GM21381 (cell line): ENCODE data around the gene FRMD4A.
"Not testable (repeated sequence)": the region's sequence is repeated elsewhere in the genome, so short reads cannot be mapped to it uniquely, and the experiment has no call there.

Experiments
- ATAC-seq: cut with Tn5 transposase; IDR thresholded peaks from one replicate; pipeline ENCODE4 v1.9.1; 2021; ENCODE audit warnings: mild to moderate bottlenecking, moderate library complexity; ENCODE audit not compliant: unreplicated experiment

Gene FRMD4A

DNA sequence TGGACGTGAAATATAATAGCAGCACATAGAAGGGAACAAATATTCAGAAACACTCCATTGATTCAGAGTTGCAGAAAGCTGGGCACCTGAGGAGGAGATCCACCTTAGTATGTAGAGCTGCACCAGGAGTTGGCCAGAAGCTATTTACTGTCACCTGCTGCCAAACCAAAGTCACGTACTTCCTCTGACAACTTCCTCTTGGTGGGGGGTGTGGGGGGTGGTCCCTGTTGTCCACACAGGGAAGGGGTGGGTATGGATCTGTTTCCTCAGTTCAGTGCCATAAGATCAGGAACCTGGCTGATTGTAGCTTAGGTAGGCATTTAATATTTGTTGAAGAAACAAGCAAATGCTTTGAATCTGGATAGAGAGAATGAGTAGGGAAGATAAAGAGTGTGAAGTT is 264.6 kb downstream of the FRMD4A start:
- ATAC-seq = no peak

DNA sequence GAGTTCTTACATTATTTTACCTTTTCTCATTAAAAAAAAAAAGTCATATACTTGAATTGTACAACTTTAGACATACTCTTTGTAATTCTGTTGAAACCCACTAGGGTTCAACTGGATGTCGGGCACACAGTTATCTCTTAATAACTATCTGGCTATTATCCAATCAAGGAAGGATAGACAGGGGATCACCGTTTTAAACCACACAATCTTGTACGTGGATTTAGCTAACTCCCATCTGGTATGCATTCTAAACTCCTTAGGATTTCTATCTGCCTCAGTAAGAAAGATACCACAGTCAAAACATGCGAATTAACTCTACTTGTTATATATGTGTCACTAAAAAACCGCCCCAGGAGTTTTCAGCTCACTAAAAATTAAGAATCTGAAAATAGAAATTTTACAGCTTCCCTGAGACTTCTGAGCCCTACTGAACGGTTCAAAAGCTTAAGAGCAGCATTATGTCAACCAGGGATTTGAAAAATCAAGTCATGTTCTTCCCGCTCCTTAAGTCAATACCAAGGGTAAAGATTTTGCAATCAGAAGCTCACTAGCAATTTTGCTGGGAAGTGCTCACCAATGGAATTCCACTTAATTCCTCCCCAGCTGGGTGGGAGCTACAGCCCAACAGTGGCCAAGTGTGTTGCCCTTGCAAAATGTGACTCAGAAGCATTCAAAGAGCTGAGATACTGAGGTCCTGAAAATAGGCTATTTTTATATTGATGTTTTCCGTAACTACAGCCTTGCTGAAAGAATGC is 267.0 kb downstream of the FRMD4A start:
- no peak for ATAC-seq

DNA sequence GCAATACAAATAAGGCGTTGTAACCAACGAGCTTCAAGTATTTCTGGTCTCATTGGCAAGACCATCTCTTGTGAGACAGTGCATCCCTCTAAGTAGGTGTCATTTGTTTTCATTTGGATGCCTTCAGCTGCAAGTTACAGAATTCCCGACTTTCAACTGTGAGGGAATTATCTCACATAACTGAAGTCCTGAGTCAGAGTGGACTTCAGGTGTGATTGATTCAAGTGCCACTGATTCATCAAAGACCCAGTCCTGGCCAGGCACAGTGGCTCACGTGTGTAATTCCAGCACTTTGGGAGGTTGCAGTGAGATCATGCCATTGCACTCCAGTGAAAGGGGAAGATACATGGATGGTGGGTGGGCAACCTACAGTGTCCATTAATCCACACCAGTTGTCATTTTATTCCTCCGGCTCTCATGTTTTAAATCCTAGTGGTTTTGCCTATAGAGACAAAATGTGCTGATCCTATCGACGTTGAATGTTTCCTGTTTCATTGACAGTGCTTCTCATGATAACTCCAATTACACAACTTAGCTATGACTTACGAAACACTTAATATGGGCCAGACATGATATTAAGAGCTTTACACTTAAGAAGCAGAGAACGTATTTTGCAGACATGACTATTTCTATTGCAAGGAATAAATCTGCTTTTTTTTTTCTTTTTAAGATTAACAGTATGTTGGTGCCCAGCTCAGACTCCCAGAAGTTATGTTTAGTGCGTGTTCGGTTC is 268.0 kb downstream of the FRMD4A start:
- no peak for ATAC-seq

DNA sequence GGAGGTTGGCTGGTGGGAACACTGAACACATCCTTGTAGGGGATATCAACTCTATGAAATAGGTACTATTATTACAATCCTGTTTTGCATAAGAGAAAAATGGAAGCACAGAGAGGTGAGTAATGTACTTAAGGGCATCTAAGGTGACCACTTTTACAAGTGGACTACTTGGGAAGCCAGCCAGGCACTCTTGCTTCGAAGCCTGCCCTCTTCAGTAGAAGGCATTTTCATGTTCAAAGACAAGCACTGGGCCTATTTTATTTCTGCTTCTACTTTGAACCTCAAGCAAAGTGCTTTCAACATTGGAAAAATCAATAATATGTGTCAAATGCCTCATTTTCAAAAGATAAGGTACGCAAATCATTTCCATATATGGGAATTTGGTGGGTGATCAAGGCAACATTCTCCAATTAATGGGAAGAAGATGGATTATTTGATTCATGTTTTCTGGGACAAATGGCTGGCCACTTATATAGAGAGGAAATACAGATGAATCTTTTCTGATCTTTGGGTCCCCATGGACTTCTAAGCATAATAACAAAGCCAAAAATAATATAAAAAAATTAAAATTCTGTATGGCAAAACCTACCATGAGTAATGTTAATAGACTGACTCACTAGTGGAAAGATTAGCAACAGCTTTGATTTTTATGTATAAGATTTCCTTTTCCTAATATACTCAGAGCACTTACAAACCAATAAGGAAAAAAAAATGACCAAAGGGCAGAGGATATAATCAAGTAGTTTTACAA is 270.2 kb downstream of the FRMD4A start:
- ATAC-seq = no peak

DNA sequence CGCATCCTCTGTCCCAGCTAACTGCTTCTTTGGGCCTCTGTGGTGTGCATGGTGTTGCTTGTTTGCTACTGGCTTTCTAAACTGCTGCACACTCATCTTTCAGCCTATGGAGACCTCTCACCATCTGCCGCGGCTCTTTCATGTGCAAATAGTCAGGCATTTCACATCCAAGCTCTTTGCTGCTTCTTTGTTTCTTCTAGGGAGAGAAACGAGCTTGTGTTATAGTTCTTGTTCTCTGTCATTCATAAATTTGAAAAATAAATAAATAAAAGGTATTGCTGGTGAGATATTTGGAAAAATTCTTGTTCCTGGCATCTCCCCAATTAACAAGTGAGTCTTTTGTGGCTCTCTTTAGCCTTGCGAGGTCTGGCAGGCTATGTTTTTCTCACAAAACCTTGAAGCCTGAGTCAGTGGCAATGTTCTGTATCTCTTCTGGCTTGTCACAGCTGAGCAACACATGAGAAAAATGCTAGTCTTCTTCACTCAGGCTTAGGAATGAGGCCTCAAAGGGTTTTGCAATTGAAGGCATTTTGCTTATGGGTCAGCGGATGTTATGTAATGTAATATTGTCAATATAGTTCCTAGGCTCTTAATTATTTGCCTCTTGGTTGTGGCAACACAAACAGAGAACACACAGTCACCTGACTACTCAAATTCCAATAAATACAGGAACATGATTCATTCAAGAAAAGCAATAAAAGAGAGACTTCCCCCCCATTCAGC is 274.0 kb downstream of the FRMD4A start:
- no peak for ATAC-seq

DNA sequence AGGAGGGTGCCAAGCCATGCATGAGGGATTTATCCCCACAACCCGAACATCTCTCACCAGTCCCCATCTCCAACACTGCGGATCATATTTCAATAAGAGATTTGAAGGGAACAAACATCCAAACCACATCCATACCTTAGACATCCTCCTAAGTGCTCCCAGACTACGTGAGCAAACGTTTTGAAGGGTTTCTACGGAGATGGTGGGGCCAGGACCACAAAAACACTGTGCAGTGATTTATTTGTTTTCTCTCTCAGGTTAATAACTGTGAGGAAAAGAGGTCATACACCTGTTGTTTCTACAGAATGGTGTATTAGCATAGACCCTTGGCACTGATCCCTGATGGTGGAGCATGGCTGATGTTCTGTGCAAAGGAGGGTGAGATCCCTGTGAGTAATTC is 277.8 kb downstream of the FRMD4A start:
- no peak for ATAC-seq

DNA sequence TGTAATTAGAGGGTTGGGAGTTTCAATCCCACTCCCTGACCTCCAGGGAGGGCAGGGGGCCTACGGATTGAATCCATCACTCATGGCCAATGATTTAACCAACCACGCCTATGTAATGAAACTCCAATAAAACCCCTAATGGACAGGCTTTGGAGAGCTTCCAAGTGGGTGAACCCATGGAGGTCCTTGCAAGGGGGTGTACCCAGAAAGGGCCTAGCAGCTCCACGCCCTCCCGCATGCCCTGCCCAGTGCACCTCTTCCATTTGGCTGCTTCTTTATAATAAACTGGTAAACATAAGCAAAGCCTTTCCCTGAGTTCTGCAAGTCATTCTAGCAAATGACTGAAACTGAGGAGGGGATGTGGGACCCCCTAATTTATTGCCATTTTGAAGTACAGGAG is 280.1 kb downstream of the FRMD4A start:
- ATAC-seq = no peak

DNA sequence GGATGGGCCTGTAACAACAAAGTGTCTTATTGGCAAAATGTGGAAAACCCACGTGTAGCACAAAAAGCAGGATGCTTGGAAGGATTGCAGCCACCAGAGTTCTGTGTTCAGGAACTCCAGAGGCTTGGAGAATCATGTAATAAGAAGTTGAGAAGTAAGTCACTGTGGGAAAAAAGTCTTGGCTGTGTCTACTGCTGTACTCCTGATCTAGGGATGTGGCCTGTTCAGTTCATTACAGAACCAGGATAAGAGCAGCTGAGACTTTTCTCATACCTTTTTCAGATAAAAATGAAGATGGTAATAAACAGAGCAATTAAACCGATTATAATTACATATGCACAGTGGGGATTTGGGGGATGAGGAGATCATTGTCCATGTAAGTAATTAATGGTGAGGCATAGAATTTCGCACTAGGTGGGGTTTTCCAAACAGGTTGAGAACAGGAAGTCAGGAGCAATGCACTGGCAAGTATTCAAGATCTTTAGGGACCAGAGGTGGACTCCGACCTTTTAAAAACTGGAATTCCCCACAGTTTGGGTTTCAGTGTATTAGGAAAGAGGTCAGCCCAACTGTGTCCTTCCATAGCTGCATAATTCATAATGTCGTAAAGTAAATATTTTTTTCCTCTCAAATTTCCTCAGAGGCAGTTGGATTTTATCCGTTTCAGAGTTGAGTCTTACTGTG is 281.7 kb downstream of the FRMD4A start:
- no peak for ATAC-seq

DNA sequence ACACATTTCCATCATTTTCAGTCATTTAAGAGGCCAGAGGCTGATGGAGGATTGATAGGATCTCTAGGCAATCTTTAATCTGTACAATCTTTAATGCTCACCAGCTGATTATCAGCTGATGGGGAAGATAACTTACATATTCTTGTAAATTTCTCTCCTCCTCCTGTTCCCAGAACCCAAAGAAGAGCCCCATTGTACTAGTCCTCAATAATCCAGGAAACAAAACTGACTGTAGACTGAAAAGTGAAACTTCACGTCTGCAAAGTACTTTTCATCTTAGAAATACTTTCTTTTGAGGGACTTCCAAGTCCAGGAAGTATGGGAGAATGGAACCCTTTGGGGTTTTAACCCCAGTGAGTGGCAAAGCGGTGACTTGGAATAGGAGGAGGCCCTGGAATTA is 283.3 kb downstream of the FRMD4A start:
- ATAC-seq = no peak

DNA sequence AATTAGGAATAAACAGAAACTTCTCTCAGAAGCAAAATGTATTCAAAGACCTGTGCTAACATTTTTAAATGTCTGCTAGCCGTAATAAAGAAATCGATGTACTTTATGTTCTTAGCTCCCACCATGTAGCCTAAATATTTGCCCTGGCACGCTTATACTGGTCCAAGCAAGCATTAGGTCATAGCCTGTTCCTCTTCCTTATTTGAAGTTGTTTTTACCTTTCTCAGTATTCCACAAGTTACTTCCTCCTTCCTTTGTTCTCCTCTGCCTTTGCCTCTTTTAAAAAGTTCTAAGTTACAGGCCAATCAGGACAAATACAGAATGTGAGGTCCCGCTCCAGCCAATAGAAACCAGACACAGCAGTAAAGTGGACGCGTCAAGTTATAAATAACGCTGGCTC is 288.7 kb downstream of the FRMD4A start:
- ATAC-seq = not testable (repeated sequence)

DNA sequence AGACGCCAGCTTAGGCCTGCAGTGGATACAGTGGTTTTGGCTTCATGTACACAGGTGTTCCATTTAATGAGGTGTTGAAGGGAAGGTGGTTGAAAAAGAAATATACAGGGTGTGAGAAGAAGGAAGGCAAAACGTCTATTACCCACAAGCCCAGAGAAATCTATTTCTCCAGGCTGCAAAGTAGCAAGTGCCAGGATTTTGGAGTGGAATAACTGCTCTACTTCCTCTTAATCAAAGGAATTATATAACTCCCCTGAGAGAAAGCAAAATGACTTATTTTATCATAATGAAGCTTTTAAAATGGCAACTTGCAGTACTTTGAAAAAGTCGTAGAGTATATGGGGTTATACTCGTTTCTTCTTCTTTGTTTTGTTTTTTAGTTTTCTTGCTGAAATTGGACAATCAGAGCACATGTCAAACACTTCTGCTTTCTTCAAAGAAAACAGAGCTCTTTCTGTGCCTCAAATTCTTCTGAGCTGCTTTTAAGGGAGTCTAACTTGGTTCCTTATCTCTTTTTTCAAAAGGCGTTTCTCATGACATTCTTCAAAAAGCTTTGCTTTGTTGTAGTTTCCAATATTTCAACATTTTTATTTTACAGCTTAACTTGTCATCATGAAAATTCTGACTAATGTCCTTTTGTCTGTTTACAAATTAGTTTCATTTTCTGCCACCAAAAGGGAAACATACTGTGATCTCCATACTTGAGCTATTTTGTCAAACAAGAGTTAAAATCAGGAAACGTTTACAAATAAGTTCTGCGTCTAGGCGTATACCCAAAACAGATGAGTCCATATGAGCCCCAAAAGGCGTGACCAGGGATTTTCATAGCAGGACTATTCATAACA is 289.7 kb downstream of the FRMD4A start:
- ATAC-seq = no peak

DNA sequence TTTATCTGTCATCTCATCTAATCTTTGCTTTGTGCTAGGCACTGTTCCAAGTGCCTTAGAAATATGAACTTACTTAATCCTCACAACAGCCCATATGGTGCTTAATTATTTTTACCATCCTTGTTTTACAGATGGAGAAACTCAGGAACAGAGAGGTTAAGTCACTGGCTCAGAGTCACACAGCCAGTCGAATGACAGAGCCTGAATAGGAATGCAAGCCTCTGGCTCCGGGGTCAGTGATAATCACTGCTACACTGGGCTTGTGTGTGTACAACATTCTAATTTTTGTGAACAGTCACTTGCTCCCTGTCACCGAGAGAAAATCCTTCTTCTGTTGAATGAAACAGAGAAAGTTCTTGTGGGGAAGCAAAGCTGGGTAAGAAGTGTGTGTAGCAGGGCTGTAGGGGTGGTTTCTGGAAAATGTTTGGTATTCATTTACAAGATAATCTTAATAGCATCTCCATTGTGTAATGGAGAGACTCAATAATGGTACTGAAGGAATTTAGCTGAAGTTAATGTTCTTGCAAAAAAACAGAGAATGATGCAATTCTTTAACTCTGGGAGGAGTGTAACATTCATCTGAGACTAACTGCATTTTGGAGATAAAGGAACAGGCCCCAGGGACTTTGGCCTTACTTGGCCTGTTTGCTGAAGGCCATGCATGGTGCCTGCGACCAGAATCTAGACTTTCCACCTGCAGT is 290.6 kb downstream of the FRMD4A start:
- no peak for ATAC-seq

DNA sequence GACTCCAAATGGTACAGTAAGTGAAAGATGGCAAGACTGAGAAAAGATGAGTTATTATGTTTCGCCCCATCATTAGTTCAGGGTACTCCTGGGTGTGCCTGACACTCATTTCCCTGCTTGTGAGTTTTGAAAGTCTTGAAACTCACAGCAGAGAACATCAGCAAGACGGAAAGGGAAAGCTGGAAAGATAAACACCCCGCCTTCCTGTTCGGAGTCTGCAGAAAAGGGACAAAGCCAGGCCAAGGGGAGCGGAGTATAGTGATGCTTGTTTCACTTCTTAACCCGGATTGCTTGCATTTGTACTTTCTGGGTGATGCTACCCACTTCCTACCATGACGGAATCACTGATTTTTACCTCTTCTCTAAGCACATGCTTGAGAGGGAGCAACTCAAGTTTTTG is 294.5 kb downstream of the FRMD4A start:
- no peak for ATAC-seq

DNA sequence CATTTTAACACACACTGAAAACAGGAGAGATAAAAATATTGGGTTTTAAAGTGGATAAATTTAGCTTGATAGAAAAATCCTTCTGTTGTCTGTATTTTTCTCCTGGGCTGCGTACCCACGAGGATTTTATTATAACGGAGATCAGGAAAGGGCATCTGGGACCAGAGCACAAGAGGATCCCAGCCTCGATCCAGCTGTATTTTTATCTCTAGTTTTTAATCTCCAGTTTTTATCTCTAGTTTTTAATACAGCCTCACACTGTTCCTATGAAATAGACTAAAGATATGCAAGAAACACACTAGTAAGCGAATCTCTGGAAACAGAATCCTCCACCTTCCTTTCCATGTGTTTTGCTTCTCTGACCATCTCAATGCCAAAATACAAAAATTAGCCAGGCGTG is 295.2 kb downstream of the FRMD4A start:
- no peak for ATAC-seq

DNA sequence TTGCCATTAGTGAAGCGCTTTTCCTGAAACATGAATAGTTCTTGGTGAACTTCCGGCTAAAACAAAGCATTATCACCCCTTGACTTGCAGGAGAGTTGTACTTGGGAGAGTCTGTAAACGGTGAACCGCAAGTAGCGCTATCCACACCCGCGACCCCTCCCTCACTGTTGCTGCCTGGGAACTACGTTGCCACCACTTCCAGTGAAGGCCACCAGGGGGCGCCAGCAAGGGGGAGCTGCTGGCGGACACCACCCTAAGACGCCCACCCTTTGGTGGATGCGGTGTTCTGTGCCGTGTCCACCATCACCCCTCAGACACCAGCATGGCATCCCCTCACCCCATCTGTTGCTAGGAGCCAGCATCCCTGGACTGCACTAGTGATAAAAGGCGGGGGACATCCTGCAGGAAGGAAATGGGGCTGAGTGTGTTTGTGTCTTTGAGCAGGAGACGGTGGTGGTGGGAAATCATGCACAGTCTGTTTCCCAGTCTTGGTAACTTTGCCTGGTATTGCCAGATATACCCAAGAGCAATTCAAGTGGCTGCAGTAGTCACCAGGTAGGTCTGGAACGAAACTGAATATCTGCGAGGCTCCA is 298.2 kb downstream of the FRMD4A start:
- no peak for ATAC-seq

DNA sequence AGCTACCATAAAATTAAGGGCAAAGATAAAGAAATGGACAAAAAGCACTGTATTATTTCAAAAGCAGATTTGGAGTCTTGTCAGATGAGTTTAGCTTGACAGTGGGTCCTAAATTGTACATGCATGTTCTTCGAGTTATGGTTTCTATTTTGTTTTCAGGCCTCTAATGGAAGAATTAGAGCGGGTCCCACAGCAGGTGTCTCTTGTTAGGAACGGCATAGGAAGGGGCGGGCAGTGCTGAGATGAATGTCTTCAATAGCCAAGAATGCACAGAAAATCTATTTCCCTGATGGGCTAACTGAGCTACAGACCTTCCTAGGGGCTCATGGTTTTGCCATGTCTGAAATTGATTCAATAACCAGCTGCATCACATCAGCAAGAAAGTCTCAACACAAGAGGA is 304.4 kb downstream of the FRMD4A start:
- ATAC-seq = no peak

DNA sequence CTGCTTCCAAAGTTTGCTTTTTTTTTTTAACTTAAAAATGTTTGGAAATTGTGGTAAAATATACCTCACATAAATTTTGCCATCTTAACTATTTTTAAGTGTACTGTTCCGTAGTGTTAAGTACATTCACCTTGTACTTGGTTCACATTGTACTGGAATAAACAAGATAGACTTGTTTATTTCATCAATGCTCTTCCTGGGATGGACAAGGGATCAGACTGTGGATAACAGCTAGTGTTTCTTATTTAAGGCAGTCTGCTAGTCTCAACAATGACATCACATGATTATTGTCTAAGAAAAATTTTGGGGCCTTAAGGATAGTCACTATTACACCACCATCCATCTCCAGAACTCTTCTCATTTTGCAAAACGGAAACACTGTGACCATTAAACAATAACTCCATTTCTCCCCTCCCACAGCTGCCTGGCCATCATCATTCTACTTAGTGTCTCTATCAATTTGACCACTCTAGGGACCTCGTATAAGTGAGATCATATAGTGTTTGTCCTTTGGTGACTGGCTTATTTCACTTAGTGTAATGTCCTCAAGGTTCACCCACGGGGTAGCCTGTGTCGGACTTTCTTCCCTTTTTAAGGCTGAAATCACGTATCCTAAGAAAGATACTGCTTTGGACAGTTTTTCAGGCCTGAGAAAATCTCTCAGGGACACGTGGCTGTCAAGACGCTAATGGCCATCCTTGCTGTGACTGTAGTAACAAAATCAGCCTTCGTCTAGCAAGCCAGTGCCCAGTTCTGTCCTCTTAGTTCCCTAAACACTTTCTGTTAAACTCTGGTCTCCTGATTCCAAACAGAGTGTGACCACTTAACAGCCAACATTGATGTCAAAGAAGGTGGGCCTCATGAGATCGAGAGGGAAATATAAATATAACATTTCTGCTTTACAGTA is 305.2 kb downstream of the FRMD4A start:
- ATAC-seq = no peak
